M059J (cell line): ENCODE data around the gene AEN. TPM values are rescaled to one million over a fixed set of nuclear protein-coding genes. Genes with fewer than 3 reads are reported as not detected.
A peak's percentile ranks its signal among the peaks of the same experiment; 100 is the strongest.

Experiments used
- DNase-seq: peaks from one replicate; pipeline ENCODE4 v3.0.0-alpha.2; 2012; ENCODE audit warnings: low read depth
- total RNA-seq: library from RNA; depleted of rRNA; stranded (reverse); fragments of >200 nt; shearing (Covaris generic); gene quantifications from 2 replicates; pipeline ENCODE4 v1.2.3, GENCODE V29; 2014

The AEN gene
- total RNA-seq, 1 experiment from 2014 or later = 15.7 TPM

DNA sequence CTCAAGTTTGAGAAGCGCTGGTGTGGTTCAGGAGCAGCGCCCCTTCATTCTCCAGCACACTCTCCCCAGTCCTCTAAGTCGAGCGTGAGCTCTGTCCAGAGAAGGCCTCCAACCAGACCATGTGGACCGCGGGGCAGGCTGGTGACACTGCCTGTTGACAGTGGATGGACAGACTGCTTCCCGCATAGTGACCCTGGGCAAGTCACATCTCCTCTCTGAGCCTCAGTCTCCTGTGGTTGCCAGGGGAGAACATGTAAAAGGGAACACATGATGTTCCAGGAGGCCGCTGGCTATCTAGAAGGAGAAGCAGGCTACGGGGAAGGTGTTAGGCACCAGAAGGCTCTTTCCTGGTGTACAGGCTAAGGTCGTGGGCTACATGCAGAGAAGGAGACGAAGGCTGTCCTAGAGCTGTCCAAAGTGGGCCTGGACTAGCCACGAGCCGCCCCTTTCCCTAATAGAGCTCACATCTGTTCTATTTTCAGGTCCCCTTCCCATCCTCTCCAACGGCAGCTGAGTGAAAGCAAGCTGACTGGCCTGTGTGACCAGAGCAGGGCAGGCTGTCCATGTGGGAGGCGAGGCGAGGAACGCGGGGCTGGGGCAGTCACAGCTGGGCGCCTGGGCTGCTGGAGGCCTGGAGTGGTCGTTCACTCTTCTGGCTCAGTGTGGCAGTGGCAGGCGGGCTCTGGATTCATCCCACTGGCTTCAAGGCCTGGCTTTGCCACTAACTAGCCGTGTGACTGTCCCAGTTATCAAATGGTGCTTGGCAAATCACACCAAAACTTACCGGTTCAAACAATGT is 28.8 kb downstream of the AEN start:
- no peak for DNase-seq

DNA sequence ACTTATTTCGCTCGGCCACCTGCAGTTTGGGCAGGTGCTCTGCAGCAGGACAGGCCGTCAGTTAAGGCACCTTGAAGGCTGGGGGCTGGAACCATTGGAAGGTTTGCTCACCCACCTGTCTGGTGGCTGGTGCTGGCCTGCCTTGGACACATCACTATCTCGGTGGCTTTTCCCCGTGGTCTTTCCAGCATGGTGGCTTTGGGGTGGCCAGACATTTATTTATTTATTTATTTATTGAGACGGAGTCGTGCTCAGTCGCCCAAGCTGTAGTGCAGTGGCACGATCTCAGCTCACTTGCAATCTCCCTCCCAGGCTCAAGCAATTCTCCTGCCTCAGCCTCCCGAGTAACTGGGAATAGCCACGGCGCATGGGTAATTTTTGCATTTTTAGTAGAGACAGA is 29.4 kb downstream of the AEN start:
- DNase-seq = no peak

DNA sequence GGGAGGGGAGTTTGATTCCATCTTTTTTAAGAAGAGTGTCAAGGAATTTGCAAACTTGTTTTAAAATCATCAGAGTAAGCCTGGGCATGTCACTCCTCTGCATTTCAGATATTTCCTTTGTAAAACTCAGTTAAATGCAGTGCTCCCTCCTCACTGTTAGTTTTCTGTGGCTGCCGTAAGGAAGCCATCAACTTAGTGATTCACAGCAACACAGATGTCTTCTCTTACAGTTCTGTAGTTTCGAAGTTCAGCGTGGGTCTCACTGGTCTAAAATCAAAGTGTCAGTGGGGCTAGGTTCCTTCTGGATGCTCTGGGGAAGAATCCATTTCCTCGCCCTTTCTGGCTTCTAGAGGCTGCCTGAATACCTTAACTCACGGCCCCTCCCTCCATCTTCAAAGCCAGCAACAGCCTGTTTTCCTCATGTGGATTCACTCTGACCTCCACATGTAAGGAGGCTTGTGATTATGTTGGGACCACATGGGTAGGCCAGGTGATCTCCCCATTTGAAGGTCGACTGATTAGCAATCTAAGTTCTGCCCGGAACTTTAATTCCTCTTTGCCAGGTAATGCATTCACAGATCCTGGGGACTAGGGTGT is 30.1 kb downstream of the AEN start:
- no peak for DNase-seq

- no peak for DNase-seq
These were observed 30.8 kb downstream of the AEN start for GRCh38 chr15:88651971-88652370.

- DNase-seq = no peak
These were observed 31.5 kb downstream of the AEN start for GRCh38 chr15:88652456-88653199.

DNA sequence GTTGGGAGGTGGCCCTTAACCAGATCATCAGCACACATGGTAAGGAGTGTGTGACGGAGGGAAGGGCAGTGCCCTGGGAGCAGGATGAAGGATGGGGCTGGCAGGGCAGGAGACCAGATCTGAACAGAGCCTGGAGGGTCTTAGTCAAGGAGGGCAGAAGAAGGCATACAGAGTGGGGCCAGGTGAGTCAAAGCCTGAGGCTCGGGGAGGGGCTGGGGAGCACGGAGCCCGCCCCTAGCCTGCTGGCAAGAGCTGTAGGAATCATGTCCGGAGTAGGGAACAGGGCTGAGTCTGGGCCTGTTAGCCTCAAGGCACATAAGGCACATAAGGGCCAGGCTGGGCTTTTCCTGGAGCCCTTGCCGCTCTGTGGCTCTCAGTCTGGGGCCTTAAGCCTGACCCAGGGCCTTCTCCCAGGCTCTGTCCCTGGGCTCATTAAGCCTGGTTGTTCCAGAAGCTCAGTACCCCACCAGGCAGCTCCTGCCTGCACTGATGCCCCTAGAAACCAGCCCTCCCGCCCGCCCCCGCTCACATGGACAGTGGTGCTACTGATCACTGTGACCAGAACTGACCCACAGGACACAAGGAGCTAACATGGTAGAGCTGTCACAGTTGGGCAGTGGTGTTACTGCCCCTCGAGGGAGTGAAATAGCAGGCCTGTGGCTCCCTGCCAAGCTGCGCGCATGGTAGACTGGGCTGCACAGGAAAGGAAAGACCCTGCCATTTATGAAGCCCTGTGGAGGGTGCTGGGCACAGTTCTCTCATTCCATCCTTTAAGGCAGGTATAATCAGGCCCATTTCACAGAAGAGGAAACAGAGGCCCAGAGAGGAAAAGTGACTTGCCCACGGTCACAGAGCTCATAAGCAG is 32.3 kb downstream of the AEN start:
- no peak for DNase-seq

DNA sequence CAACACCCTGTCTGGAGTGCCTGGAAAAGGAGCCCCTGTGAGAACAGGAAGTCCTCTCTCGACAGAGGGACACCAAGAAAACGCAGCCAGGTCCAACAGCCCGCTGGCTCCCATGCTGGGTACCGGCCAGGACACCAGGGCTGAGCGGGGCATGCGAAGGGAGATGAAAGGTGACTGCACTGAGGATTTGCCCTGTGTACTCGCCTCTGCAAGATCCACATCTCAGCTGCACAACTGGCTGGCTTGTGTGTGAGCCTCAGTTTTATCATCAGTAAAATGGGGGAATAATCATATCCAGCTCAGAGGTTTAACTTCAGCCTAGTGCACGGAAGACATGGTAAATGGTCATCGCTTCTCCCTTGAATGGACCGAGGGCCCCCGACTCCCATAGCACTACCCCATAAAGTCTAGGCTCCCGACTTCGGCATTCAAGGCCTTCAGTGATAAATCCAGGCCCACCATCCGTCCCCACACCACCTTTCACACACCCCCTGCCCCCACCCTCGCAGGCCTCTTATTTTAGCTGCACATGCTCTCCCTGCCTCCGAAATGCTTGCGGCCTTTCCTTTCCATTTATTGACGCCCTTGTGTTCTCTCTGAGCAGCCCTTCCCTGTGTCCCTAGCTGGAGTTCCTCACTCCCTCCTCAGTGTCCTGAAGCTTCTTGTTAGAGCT is 33.4 kb downstream of the AEN start:
- DNase-seq = no peak

GRCh38 chr15:88655103-88655553 is 34.0 kb downstream of the AEN start:
- DNase-seq = no peak

DNA sequence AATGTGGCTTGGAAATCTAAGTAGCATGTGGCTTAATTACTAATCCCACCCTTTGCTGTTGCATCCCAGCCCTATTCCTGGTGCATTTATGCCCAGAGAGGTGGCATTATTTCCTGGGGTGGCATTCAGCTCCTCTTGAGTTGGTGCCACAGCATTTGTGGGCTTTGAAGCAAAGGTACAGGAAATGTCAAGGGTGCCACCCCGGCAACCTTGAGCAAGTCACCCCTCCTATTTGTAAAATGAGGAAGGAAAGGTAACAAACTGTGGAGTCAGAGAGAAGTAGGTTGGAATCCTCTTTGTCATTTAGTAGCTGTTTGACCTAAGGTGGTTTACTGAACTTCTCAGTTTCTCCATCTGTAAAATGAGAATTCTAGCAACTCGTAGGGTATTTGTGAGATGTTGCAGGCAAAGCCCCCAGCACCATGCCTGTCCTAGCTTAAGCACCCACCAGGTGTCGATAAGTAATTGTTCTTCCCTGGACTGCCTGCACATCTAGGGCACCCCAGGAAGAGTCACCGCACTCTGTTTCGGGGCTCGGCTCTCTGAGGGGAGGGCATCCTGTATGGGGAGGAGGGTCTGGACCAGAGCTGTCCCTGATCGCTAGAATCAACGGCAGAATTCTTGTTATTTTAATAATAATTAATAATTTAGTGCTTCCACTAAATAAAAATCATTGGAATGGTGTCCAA is 34.8 kb downstream of the AEN start:
- no peak for DNase-seq

DNA sequence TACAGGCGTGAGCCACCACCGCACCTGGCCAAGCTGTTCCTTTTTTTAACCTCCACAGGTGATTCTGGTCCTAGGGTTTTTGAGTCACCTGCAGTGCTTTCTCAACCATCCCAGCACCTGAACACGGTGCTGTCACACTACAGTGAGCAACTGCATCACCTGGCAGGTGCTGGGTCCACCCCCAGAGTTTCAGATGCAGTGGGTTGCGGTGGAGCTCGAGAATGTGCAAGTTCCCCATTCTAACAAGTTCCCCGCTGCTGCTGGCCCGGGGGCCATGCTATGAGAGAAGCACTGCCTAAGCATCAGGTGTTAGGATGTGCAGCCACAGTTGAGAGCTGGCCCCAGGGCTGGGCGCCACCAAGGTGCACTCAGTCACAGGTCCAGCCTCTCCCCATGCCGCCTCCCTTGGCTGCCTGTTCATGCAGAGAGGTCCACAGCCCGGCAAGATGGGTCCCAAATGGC is 35.7 kb downstream of the AEN start:
- DNase-seq = no peak

DNA sequence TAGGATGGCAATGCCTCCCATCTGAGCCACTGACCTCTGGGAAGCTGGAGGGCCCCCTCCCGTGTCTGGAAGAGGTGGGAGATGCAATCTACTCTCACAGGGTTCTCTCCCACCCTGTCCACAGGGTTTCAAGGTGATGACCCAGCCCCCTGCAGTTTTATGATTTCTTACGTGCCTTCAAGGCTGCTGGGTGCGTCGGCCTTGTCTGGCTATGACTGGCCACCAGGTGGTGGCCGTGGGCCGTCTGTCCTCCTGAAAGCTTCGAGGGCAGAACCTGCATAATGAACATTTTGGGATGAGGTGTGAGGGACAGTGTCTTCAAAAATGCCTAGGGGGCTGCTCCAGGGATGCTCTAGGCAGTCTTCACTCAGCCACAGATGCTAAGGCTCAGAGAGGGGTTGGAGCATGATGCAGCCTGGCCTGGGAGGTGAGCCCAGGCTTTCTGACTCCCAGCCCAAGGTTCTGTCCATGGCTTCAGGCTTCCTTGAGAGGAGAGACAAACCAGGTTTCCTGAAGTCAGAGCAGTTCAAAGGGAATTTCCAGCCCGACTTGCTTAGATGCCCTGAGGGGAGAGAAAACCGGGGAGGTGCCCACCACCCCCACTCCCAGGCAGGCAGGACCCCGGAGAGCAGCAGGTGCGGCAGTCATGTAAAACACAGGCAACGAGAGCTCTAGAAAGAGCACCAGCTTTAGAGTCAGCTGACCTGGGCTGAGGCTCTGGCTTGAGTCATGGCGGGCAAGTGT is 36.4 kb downstream of the AEN start:
- peak; percentile 40 for DNase-seq

DNA sequence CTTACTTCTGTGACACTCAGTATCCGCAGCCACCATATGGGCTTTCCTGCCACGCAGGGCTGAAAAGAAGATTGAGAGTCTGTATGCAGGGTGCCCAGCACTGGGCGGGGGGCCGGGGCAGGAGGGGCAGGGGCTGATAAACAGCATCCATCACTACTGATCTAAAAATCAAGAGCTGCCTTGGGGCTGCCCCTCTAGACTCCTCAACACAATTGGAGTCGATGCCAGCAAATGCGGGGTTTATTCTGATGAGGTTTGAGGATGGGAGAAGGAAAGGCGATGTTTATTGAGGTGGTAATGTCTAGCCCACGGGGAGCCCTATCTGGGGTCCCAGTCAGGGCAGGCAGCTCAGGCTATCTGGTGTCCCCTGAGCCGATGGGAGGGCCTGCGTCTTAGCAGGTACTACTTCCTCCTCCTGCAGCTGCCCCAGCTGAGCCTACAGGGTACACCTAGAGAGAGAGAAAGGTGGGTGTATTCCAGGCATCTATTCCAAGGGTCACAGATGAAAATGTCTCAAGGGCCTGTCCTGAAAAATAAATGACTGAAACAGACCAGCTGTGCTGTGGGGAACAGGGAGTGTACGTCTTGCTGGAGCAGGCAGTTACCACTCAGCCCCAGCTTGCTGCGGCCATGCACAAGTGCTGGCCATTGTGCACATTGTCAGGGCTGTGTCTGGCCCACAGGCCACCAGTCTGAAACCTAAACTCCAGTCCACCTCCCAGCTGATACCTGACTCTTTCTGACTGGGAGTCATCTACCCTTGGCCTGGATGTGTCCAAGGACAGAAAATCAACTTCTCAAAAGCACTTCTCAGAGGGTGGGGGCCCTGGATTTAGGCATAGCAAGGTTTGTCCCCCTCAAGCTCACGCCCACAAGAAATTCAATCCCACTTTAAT is 37.2 kb downstream of the AEN start:
- no peak for DNase-seq

DNA sequence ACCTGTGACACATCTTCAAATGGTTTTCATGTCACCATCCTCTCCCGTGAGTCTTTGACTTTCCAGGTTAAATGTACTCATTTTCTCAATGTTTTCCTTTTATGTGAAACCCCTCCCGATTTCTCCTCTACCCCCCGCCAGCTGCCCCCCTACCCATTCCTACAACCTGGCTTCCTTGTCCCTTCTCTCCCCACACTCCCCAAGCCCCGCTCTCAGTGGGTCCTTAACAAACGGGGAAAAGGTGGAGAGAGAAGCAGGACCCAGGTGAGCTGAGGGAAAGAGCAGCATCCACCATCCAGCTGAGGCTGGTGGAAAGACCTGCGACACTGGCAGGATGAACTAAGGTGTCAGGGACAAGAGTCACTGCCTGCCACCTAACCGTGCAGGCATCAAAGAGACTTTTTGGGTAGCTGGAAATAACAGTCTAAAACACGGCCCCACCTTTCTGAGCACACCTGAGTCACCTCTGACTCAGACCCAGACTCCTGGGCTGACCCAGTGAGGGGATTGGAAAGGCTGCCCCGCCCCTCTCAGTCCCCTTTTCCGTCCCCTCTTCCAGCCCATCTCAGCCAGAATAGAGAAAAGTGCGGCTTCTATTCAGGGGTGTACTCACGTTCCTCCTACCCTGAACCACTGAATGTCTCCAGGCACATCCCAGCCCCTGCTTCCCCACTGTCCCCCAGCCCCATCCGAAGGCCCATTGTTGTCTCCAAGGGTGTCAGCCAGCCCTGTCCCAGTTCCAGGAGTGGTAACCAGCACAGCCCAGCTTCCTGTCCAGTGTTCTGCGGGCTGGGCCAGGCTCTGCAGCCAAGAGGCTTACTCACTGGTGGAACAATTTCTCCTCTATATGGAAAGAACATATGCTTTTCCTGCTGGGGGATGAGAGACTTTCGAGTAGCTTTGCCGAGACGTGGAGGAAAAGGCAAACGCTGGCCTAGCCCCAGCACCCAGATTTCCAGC is 38.1 kb downstream of the AEN start:
- peak; percentile 25 for DNase-seq

DNA sequence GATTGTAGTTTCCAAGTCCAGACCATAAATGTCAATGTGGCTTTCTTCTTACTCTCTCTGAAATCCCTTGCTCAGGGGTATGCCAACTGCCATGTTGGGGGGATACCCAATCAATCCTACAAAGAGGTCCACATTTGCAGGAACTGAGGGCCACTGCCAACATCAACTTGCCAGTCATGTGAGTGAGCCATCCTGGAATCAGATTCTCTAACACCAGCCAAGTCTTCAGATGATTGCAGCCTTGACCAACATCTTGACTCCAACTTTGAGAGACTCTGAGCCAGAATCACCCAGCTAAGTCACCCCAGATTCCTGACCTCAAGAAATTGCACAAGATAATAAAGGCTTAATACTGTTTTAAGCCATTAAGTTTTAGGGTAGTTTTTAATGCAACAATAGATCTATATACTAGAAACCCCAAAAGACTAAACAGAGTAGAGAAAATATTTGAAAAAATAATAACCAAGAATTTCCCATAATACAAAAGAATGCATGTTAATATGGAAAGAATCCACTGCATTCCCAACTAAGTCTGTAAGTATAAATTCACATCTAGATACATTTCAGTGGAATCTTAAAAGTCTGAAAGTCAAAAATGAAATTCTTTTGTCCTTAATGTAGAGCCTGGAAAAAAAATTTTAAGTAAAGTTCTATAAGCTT is 40.0 kb downstream of the AEN start:
- no peak for DNase-seq

- no peak for DNase-seq
These were observed 40.8 kb downstream of the AEN start for GRCh38 chr15:88661761-88662556.

- peak; percentile 43 for DNase-seq
These were observed 42.0 kb downstream of the AEN start for GRCh38 chr15:88663141-88663621.
